BLaER1 treated with 17β-estradiol and CSF1 and Interleukin-3, amounts not matched to agents 10 nM and 100 nM (cell line): ENCODE results near the gene STAT3.

Experiments
- H3K27ac ChIP-seq, 11 experiments: shearing (Covaris generic); formaldehyde crosslinking; 2 replicates each; pipeline ENCODE4 v1.8.1; 2022
- H3K27me3 ChIP-seq, 11 experiments: shearing (Covaris generic); formaldehyde crosslinking; 2 replicates each; pipeline ENCODE4 v1.8.1; 2022
- H3K36me3 ChIP-seq, 11 experiments: shearing (Covaris generic); formaldehyde crosslinking; 2 replicates each; pipeline ENCODE4 v1.8.1; 2022
- H3K4me1 ChIP-seq, 10 experiments: shearing (Covaris generic); formaldehyde crosslinking; 2 replicates each; pipeline ENCODE4 v1.8.1; 2022
- H3K4me2 ChIP-seq, 11 experiments: shearing (Covaris generic); formaldehyde crosslinking; 2 replicates each; pipeline ENCODE4 v1.8.1; 2022
- H3K4me3 ChIP-seq, 10 experiments: shearing (Covaris generic); formaldehyde crosslinking; 2 replicates each; pipeline ENCODE4 v1.8.1; 2022
- H3K9ac ChIP-seq, 11 experiments: shearing (Covaris generic); formaldehyde crosslinking; 2 replicates each; pipeline ENCODE4 v1.8.1; 2022
- H3K9me3 ChIP-seq, 11 experiments: shearing (Covaris generic); formaldehyde crosslinking; replicated peaks in 1 of 11; 2 replicates each; pipeline ENCODE4 v1.8.1; 2022
- H4K20me1 ChIP-seq, 11 experiments: shearing (Covaris generic); formaldehyde crosslinking; 2 replicates each; pipeline ENCODE4 v1.8.1; 2022
- Cebpa-rat ChIP-seq, 11 experiments: shearing (Covaris generic); IDR thresholded peaks; 2 replicates each; pipeline ENCODE4 v1.8.1; 2022

STAT3 gene

DNA sequence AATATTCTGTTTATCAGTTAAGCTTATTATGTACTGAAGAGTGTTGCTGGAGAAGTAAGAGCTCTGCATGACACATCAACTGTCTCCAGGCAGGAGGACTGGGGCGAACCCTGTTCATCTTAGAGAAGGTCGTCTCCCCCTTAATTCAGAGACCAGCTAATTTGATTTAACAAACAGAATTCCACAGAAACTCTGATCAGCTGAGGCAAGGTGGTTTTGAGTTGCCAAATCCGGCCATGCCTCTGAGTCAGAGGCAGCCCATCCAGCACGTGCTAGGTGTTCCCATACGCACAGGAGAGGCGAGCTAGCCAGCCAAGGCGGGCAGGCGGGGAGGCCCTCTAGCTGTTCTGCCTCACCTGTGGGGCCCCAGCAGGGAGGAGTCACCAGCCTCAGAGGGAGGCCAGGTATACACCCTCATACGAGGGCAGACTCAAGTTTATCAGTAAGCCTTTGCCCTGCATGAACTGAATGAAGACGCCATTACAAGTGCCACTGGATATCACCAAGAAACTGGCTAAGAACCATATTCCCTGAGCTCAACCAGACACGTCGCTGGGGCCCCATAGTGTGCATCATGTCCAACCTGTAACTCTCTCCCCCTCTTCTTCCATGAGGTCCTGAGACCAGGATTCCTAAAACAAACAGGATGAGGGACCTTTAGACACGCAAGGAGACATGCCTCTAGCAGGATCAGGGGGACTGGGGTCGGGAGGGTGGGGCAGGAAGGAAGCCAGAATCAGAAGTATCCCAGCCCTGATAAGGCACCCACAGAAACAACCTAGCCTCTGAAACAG is 74.3 kb downstream of the STAT3 start:
- H3K9me3 ChIP-seq: no peaks in the 10 kb centered on the region
- peaks cover 0 to 64% (median 8%) of the 10 kb centered on the region in 11 experiments; a peak in 13 of 22 replicates for H4K20me1 ChIP-seq
- H3K36me3 ChIP-seq: peaks cover 25 to 71% (median 64%) of the 10 kb centered on the region in 11 experiments
- no peak overlapping the region for H3K4me3 ChIP-seq
- H3K27me3 ChIP-seq: no peaks in the 10 kb centered on the region; a peak in 1 of 22 replicates
- peak overlapping the region; percentile 25 to 94 (median 62); a peak in 16 of 22 replicates for H3K4me2 ChIP-seq
- peaks cover 53 to 73% (median 61%) of the 10 kb centered on the region in 10 experiments for H3K4me1 ChIP-seq
- TF ChIP-seq Cebpa-rat (IDR thresholded peaks at IDR 0.05): no peak
- peak overlapping the region in 4 of 11 experiments; percentile 66 to 72 (median 69); a peak in 3 of 22 replicates for H3K9ac ChIP-seq
- H3K27ac ChIP-seq: peak overlapping the region in 4 of 11 experiments; percentile 70 to 87 (median 85); a peak in 5 of 22 replicates

DNA sequence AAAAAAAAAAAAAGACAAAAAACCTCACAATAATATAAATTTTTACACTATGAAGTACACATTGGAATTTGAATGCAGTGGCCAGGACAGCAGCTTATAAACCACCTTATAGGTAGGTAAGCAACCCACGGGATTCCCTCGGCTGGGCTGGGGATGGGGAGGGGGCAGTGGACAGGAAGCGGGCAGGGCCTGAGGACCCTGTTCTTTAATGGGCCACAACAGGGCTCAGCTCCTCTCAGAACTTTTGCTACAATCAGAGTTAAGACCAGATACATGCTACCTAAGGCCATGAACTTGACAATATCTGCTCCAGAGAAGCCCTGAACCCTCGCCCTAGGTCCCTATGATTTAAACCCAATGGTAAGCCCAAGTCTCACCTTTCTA is 74.9 kb downstream of the STAT3 start:
- Histone ChIP-seq H3K4me1 (peaks cover 52 to 68% (median 60%) of the 10 kb centered on the region in 10 experiments), H3K36me3 (peaks cover 31 to 71% (median 66%) of the 10 kb centered on the region in 11 experiments), H3K9me3 (no peaks in the 10 kb centered on the region), H3K4me2 (peak overlapping the region in 6 of 11 experiments; percentile 11 to 94 (median 77); a peak in 9 of 22 replicates), H4K20me1 (peaks cover 0 to 70% (median 8%) of the 10 kb centered on the region in 11 experiments; a peak in 14 of 22 replicates), H3K27me3 (no peaks in the 10 kb centered on the region; a peak in 1 of 22 replicates), H3K9ac (peak overlapping the region in 1 of 11 experiments; percentile 66; a peak in 1 of 22 replicates), H3K4me3 (no peak overlapping the region), H3K27ac (0 out of 22 replicates have a peak overlapping the region, but pooled peaks of 1 of the 11 experiments have one; percentile 87)
- no peak for TF ChIP-seq Cebpa-rat (IDR thresholded peaks at IDR 0.05)

DNA sequence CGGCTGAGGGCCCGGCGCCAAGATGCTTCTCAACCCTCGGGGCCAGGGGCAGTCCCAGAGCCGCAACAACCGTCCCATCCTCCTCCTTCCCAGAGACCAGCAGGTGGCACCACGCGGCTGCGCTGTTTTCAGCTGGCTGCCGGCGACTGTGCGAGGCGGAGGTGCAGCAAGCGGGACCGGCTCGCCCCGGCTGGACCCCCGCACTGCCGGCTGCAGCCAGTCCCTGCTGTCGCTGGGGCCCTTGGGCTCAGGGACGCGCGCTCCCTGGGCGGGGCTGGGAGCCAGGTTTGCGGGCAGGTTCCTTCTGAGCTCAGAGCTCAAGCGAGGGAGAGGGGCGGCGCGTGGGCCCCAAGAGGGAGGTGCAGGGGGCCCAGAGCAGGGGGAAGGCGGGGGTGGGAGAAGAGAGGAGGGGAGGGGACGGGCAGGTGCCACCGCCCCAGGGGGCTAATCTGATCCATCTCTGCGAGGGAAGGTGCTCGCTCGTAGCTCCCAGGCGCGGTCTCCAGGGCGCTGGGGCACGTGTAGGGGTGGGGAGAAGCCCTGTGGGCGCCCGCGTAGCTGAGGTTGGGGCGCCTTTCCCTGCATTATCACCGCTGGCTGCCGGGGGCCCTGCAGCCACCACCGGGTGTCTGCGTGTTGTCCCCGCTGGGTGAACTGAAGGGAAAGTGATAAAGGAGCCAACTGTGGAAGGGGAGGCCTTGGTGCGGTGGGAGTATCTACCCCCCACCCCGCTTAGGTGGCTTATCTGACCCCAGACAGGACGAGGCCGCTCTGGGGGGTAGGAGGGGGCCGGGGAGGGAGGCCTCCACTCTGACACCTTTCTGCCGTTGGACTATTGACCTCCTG is 75.7 kb downstream of the STAT3 start:
- peaks cover 52 to 68% (median 60%) of the 10 kb centered on the region in 10 experiments for H3K4me1 ChIP-seq
- H3K9ac ChIP-seq: peak overlapping the region; percentile 28 to 75 (median 49); a peak in 19 of 22 replicates
- peaks cover 38 to 71% (median 66%) of the 10 kb centered on the region in 11 experiments for H3K36me3 ChIP-seq
- H3K27ac ChIP-seq: peak overlapping the region in 10 of 11 experiments; percentile 8 to 64 (median 24); a peak in 10 of 22 replicates
- H3K9me3 ChIP-seq: no peaks in the 10 kb centered on the region
- TF ChIP-seq Cebpa-rat (IDR thresholded peaks at IDR 0.05): no peak
- H4K20me1 ChIP-seq: peaks cover 0 to 75% (median 8%) of the 10 kb centered on the region in 11 experiments; a peak in 14 of 22 replicates
- peak overlapping the region; percentile 73 to 94 (median 84) for H3K4me2 ChIP-seq
- H3K4me3 ChIP-seq: peak overlapping the region; percentile 24 to 61 (median 32); a peak in 13 of 20 replicates
- H3K27me3 ChIP-seq: no peaks in the 10 kb centered on the region; a peak in 1 of 22 replicates

DNA sequence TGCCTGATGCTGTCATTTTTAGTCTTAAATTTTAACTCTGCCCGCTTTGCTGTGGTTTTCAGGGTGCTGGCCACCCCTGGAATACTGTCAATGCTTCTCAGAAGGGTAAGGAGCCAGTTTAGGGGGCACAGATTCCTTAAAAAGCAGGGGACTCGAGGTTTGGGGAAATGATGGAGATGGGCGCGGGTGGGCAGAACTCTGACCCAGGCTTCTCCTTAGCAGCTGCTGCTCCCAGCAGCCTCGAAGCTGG is 76.3 kb downstream of the STAT3 start:
- Histone ChIP-seq H3K9ac (peak overlapping the region; percentile 27 to 61 (median 47); a peak in 19 of 22 replicates), H3K4me2 (peak overlapping the region; percentile 73 to 94 (median 84)), H3K9me3 (no peaks in the 10 kb centered on the region), H3K27me3 (no peaks in the 10 kb centered on the region; a peak in 1 of 22 replicates), H3K36me3 (peaks cover 43 to 71% (median 66%) of the 10 kb centered on the region in 11 experiments), H3K4me3 (peak overlapping the region in 7 of 10 experiments; percentile 24 to 55 (median 37); a peak in 6 of 20 replicates), H3K4me1 (peaks cover 52 to 68% (median 60%) of the 10 kb centered on the region in 10 experiments), H3K27ac (peak overlapping the region in 9 of 11 experiments; percentile 16 to 64 (median 25); a peak in 13 of 22 replicates), H4K20me1 (peaks cover 0 to 75% (median 8%) of the 10 kb centered on the region in 11 experiments; a peak in 14 of 22 replicates)
- no peak for TF ChIP-seq Cebpa-rat (IDR thresholded peaks at IDR 0.05)

DNA sequence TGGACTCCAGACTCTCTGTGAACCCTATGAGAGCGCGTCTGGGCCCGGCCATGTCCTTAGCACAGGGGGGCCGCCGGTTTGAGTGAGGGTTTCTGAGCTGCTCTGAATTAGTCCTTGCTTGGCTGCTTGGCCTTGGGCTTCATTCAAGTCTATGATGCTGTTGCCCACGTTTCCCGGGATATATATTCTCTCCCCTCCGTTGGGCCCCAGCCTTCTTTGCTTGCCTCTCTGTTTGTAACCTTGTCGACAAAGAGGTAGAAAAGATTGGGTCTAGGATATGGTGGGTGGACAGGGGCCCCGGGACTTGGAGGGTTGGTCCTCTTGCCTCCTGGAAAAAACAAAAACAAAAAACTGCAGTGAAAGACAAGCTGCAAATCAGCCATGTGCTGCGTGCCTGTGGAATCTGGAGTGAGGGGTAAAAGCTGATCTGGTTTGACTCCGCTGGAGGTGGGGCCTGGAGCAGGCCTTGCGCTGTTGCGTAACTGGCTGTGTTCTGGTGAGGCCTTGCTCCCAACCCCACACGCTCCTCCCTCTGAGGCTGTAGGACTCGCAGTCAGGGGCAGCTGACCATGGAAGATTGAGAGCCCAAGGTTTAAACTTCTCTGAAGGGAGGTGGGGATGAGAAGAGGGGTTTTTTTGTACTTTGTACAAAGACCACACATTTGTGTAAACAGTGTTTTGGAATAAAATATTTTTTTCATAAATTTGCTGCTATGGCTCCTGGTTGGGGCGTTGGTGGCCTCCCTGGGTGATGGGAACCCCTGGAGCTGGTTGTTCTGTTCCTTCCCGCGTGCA is 76.8 kb downstream of the STAT3 start:
- Histone ChIP-seq H3K4me2 (peak overlapping the region; percentile 73 to 94 (median 84)), H3K36me3 (peaks cover 49 to 71% (median 66%) of the 10 kb centered on the region in 11 experiments), H3K9ac (peak overlapping the region; percentile 27 to 61 (median 47); a peak in 20 of 22 replicates), H3K4me3 (peak overlapping the region in 4 of 10 experiments; percentile 25 to 55 (median 42); a peak in 3 of 20 replicates), H3K27ac (peak overlapping the region in 9 of 11 experiments; percentile 16 to 64 (median 34); a peak in 15 of 22 replicates), H3K4me1 (peaks cover 52 to 64% (median 59%) of the 10 kb centered on the region in 10 experiments), H4K20me1 (peaks cover 0 to 71% (median 8%) of the 10 kb centered on the region in 11 experiments; a peak in 14 of 22 replicates), H3K9me3 (no peaks in the 10 kb centered on the region), H3K27me3 (no peaks in the 10 kb centered on the region; a peak in 1 of 22 replicates)
- peak; percentile 37 to 91 (median 75); a peak in 18 of 22 replicates for TF ChIP-seq Cebpa-rat (IDR thresholded peaks at IDR 0.05)

DNA sequence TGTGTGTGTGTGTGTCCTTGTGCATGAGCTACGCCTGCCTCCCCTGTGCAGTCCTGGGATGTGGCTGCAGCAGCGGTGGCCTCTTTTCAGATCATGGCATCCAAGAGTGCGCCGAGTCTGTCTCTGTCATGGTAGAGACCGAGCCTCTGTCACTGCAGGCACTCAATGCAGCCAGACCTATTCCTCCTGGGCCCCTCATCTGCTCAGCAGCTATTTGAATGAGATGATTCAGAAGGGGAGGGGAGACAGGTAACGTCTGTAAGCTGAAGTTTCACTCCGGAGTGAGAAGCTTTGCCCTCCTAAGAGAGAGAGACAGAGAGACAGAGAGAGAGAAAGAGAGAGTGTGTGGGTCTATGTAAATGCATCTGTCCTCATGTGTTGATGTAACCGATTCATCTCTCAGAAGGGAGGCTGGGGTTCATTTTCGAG is 77.4 kb downstream of the STAT3 start:
- peak overlapping the region in 7 of 11 experiments; percentile 34 to 61 (median 49); a peak in 6 of 22 replicates for H3K9ac ChIP-seq
- peak overlapping the region in 8 of 11 experiments; percentile 6 to 64 (median 37); a peak in 9 of 22 replicates for H3K27ac ChIP-seq
- no peaks in the 10 kb centered on the region for H3K9me3 ChIP-seq
- H3K4me2 ChIP-seq: peak overlapping the region in 10 of 11 experiments; percentile 73 to 94 (median 84); a peak in 18 of 22 replicates
- peaks cover 50 to 58% (median 55%) of the 10 kb centered on the region in 10 experiments for H3K4me1 ChIP-seq
- no peaks in the 10 kb centered on the region; a peak in 1 of 22 replicates for H3K27me3 ChIP-seq
- peaks cover 0 to 68% (median 8%) of the 10 kb centered on the region in 11 experiments; a peak in 14 of 22 replicates for H4K20me1 ChIP-seq
- TF ChIP-seq Cebpa-rat (IDR thresholded peaks at IDR 0.05): no peak
- H3K36me3 ChIP-seq: peaks cover 51 to 72% (median 66%) of the 10 kb centered on the region in 11 experiments
- H3K4me3 ChIP-seq: no peak overlapping the region

DNA sequence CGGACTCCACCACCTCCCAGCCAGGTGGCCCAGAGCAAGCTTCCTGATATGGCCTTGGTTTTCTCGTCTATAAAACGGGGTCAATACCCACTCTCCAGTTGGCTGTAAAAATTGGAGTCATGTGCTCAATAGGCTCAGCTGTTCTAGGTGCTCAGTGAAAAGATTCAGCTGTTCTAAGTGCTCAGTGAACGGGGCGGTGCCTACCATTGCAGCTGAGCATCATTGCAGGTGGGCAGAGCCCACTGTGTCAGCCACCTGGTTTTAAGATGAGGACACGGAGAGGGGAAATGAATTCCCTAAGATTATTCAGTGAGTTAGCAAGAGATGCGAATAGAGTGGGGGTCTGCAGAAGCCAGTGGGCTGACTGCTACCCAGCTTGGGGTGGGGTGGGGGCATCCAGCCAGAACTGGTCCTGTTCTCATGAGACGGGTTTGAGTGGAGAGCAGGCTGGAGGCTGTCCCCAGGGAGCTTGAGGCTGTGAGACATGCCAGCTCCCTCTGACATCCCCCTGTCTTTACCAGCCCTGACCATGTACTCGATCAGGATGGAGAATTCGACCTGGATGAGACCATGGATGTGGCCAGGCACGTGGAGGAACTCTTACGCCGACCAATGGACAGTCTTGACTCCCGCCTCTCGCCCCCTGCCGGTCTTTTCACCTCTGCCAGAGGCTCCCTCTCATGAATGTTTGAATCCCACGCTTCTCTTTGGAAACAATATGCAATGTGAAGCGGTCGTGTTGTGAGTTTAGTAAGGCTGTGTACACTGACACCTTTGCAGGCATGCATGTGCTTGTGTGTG is 78.1 kb downstream of the STAT3 start:
- H3K4me1 ChIP-seq: peaks cover 44 to 52% (median 49%) of the 10 kb centered on the region in 10 experiments
- peak overlapping the region in 1 of 11 experiments; percentile 84; a peak in 2 of 22 replicates for H3K4me2 ChIP-seq
- H3K27me3 ChIP-seq: no peaks in the 10 kb centered on the region; a peak in 1 of 22 replicates
- H3K36me3 ChIP-seq: peaks cover 51 to 77% (median 68%) of the 10 kb centered on the region in 11 experiments
- peaks cover 0 to 64% (median 8%) of the 10 kb centered on the region in 11 experiments; a peak in 14 of 22 replicates for H4K20me1 ChIP-seq
- no peak overlapping the region for H3K4me3 ChIP-seq
- H3K27ac ChIP-seq: no peak overlapping the region
- TF ChIP-seq Cebpa-rat (IDR thresholded peaks at IDR 0.05): no peak
- H3K9me3 ChIP-seq: no peaks in the 10 kb centered on the region
- H3K9ac ChIP-seq: peak overlapping the region in 2 of 11 experiments; percentile 15 to 61; a peak in 1 of 22 replicates
